PC-9 (cell line): Measurements from ENCODE around the gene WAPL. TPM values are rescaled to one million over a fixed set of nuclear protein-coding genes. Genes with fewer than 3 reads are reported as not detected.

ENCODE experiments used
- BruUV-seq: library from RNA; stranded (reverse); fragments of 400-500 nt; replicated peaks from 2 replicates; lab custom pipeline; 2021; lab: Mats Ljungman, UMichigan
- CTCF ChIA-PET: fragments of 300-600 bp; sonication (Branson Sonifier 250); formaldehyde crosslinking; loops from one replicate; lab custom pipeline; 2022; ENCODE audit warnings: antibody characterized with exemption; lab: Charles Lee
- POLR2A ChIA-PET: fragments of 300-600 bp; sonication (Branson Sonifier 250); formaldehyde crosslinking; loops from one replicate; lab custom pipeline; 2022; ENCODE audit warnings: antibody characterized with exemption; ENCODE audit not compliant: unreplicated experiment; lab: Charles Lee
- DNase-seq, 2 experiments: peaks; one replicate each; pipeline versions ENCODE4 v3.0.0 to v3.0.0-alpha.2; 2015 to 2022; ENCODE audit warnings: mixed read lengths in 1 of 2
- H2AFZ ChIP-seq: fragments of 200-600 bp; sonication (generic); 2 replicates; pipeline ENCODE4 v1.8.1; 2017; ENCODE audit warnings: antibody characterized with exemption
- H3F3A ChIP-seq: fragments of 200-600 bp; sonication (generic); 2 replicates; pipeline ENCODE4 v1.8.1; 2017; ENCODE audit warnings: antibody characterized with exemption, mild to moderate bottlenecking, low read depth; ENCODE audit not compliant: insufficient read depth
- H3K27ac ChIP-seq: fragments of 200-600 bp; sonication (generic); 2 replicates; pipeline ENCODE4 v1.6.1; 2016; ENCODE audit warnings: mixed run types
- H3K27me3 ChIP-seq: fragments of 200-600 bp; sonication (generic); 2 replicates; pipeline ENCODE4 v1.6.1; 2016; ENCODE audit warnings: low read depth, mixed run types; ENCODE audit not compliant: insufficient read depth
- H3K36me3 ChIP-seq: fragments of 200-600 bp; sonication (generic); 2 replicates; pipeline ENCODE4 v1.6.1; 2016; ENCODE audit warnings: low read depth, mixed run types
- H3K4me1 ChIP-seq: fragments of 200-600 bp; sonication (generic); replicated peaks from 2 replicates; pipeline ENCODE4 v1.6.1; 2016; ENCODE audit warnings: mixed run types; ENCODE audit not compliant: insufficient read depth
- H3K4me2 ChIP-seq: fragments of 200-600 bp; sonication (generic); 2 replicates; pipeline ENCODE4 v1.6.1; 2017; ENCODE audit warnings: mixed run types
- H3K4me3 ChIP-seq: fragments of 200-600 bp; sonication (generic); 2 replicates; pipeline ENCODE4 v1.6.1; 2016; ENCODE audit warnings: mixed run types
- H3K79me2 ChIP-seq: fragments of 200-600 bp; sonication (generic); 2 replicates; pipeline ENCODE4 v1.6.1; 2017; ENCODE audit warnings: low read depth, mixed run types
- H3K9me2 ChIP-seq: fragments of 200-600 bp; sonication (generic); 2 replicates; pipeline ENCODE4 v1.8.1; 2017; ENCODE audit warnings: mild to moderate bottlenecking; ENCODE audit not compliant: insufficient read depth
- H3K9me3 ChIP-seq: fragments of 200-600 bp; sonication (generic); 2 replicates; pipeline ENCODE4 v1.8.1; 2016; ENCODE audit warnings: low read depth; ENCODE audit not compliant: insufficient read depth
- H4K20me1 ChIP-seq: fragments of 200-600 bp; sonication (generic); 2 replicates; pipeline ENCODE4 v1.8.1; 2017; ENCODE audit not compliant: insufficient read depth
- EZH2 ChIP-seq: fragments of 200-600 bp; sonication (generic); IDR thresholded peaks from 2 replicates; pipeline ENCODE4 v1.8.0; 2017; ENCODE audit warnings: antibody characterized with exemption, low read depth
- intact Hi-C: fragments of 100-400 bp; cut with micrococcal nuclease; formaldehyde crosslinking; loops from one replicate; pipeline ENCODE4 v1.10.0; 2022; ENCODE audit not compliant: unreplicated experiment
- total RNA-seq: library from RNA; stranded (reverse); gene quantifications from 2 replicates; pipeline ENCODE4 v1.2.3, GENCODE V29; 2021
- TF ChIP-seq, protein P1 (sequence below): fragments of 200-600 bp; sonication (generic); conservative IDR thresholded peaks from 2 replicates; pipeline ENCODE4 v1.6.1; 2017; ENCODE audit warnings: mixed run types, antibody characterized with exemption, mild to moderate bottlenecking, moderate library complexity

Gene WAPL
- total RNA-seq, 1 experiment from 2014 or later: 20.9 TPM

DNA sequence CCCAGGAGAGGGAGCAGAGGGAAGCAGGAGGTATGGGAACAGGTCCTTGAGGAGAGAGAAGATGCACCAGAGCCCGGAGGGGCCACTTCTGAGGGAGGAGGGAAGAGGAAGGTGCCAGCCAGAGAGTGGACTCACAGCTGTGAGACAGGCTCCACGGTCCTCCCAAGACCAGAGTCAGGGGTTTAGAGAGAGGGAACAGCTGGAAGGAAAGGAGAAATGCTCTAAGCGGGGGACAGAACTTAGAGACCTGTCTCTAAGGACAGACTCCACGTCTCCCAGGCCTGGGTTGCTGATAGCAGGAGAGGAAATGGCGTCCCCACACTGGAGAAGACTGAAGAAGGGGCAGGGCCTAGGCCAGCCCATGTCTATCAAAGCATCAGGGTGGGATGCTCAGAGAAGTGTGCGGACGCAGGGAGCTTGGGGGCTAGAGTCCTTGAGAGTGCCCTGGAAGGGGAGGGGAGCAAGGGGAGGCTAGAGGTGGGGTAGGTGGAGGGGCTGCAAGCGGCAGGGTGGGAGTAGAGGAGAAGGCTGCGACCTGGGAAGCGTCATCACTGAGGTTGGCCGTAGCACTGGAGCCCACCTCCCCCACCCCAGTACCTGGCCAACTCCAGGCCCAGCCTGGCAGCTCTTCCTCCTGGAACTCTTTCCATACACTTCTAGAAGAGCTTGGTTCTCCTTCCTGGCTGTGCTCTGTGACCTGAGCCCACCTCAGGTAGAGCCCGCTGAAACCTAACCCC is 129.4 kb downstream of the WAPL start:
- CTCF ChIA-PET: no interaction called here
- no TSS peak for BruUV-seq

DNA sequence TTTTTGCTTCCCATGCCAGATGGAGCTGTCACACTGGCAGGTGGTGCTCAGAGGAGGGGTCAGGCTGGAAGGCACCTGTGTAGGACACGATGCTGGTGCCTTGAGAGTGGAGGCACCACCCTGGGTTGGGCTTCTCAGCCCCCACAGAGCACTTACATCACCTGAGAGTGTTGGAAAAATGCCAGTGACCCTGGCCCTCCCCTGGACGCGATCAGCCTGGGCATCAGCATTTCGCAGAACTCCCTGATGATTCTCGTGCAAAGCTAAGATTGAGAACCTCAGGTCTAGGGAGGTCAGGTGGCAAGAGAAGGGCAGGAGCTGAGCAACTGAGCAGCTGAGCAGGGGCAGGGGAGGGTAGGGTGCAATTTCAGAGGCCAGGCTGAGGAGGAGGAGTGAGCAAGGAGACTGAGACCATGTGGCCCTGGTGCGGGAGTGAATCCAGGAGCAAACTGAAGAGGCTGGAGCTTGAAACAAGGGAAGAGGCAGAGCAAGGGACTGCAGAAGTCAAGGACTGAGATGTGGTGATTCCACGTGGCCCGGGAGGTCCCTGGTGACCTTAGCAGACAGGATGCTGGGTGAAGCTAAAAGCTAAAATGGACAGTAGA is 130.3 kb downstream of the WAPL start:
- H3K4me3 ChIP-seq: no peak overlapping the region
- no peak overlapping the region for H3K4me2 ChIP-seq
- no peaks in the 10 kb centered on the region for H4K20me1 ChIP-seq
- H3K27me3 ChIP-seq: no peaks in the 10 kb centered on the region
- H3K4me1 ChIP-seq: no peaks in the 10 kb centered on the region
- H3K79me2 ChIP-seq: no peaks in the 10 kb centered on the region
- no peak overlapping the region for H2AFZ ChIP-seq
- BruUV-seq: no TSS peak
- no peak for DNase-seq
- no peaks in the 10 kb centered on the region for H3K9me3 ChIP-seq
- no peaks in the 10 kb centered on the region for H3F3A ChIP-seq
- intact Hi-C loops: no loop called here
- no peaks in the 10 kb centered on the region for H3K36me3 ChIP-seq
- H3K27ac ChIP-seq: no peak overlapping the region
- ChIA-PET CTCF (no interaction called here), POLR2A (no interaction called here)
- TF ChIP-seq EZH2: no peak
- TF ChIP-seq, protein P1, sequence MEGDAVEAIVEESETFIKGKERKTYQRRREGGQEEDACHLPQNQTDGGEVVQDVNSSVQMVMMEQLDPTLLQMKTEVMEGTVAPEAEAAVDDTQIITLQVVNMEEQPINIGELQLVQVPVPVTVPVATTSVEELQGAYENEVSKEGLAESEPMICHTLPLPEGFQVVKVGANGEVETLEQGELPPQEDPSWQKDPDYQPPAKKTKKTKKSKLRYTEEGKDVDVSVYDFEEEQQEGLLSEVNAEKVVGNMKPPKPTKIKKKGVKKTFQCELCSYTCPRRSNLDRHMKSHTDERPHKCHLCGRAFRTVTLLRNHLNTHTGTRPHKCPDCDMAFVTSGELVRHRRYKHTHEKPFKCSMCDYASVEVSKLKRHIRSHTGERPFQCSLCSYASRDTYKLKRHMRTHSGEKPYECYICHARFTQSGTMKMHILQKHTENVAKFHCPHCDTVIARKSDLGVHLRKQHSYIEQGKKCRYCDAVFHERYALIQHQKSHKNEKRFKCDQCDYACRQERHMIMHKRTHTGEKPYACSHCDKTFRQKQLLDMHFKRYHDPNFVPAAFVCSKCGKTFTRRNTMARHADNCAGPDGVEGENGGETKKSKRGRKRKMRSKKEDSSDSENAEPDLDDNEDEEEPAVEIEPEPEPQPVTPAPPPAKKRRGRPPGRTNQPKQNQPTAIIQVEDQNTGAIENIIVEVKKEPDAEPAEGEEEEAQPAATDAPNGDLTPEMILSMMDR: no peak
- no peaks in the 10 kb centered on the region for H3K9me2 ChIP-seq

More for the DNA sequence above, 129.4 kb downstream of the WAPL start:
- Histone ChIP-seq H3F3A (no peaks in the 10 kb centered on the region), H3K36me3 (no peaks in the 10 kb centered on the region), H3K9me2 (no peaks in the 10 kb centered on the region), H3K4me2 (no peak overlapping the region), H4K20me1 (no peaks in the 10 kb centered on the region), H2AFZ (no peak overlapping the region), H3K79me2 (no peaks in the 10 kb centered on the region), H3K4me1 (no peaks in the 10 kb centered on the region), H3K27ac (no peak overlapping the region), H3K27me3 (no peaks in the 10 kb centered on the region), H3K4me3 (no peak overlapping the region), H3K9me3 (no peaks in the 10 kb centered on the region)
- POLR2A ChIA-PET: interaction anchor here (0.7 kb wide), 1 partner anchor 255 kb away, joined by 3 read pairs; no protein-coding TSS in a partner anchor
- no peak for DNase-seq
- TF ChIP-seq, protein P1: no peak
- TF ChIP-seq EZH2: no peak
- intact Hi-C loops: no loop called here

DNA sequence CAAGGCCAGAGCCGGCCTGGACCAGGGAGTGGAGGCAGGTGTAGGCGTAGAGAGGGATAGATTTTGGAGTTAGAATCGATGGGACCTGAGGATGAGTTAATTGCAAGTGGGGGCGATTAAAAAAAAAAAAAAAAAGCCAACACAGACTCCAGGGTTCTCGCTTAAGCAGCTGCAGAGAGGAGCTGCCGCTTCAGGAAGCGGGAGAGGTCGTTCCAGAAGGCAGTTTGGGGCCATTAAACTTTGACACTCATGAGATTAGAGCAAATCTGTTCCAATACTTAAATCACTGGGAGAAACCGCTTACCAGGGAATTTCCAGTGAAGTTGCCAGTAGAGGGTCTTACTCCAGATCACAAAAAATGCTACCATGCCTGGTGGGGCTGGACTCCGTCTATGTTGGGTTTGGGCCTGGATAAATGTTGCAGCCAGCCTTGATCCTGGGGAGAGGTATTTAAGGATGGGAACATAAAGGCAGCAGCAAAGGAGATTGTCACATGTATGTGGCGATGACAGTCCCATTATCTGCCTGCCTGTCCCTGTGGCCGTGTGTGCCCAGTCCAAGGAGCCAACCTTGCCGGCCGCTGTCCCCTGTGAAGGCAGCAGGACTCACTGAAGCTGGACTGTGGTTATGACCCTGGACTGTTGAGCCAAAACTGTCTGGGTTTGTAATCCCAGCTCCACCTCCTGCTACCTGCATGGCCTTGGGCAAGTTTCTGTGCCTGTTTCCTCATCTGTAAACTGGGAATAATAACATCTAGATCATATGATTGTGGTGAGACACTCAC is 131.1 kb downstream of the WAPL start:
- no peak for TF ChIP-seq EZH2
- TF ChIP-seq, protein P1: no peak
- no TSS peak for BruUV-seq
- no peak overlapping the region for H2AFZ ChIP-seq
- CTCF ChIA-PET: no interaction called here
- POLR2A ChIA-PET: no interaction called here
- no peaks in the 10 kb centered on the region for H3F3A ChIP-seq
- H4K20me1 ChIP-seq: no peaks in the 10 kb centered on the region
- H3K4me1 ChIP-seq: no peaks in the 10 kb centered on the region
- intact Hi-C loops: no loop called here
- no peak overlapping the region for H3K4me3 ChIP-seq
- no peaks in the 10 kb centered on the region for H3K9me3 ChIP-seq
- H3K9me2 ChIP-seq: no peaks in the 10 kb centered on the region
- H3K27ac ChIP-seq: no peak overlapping the region
- H3K79me2 ChIP-seq: no peaks in the 10 kb centered on the region
- H3K4me2 ChIP-seq: no peak overlapping the region
- no peaks in the 10 kb centered on the region for H3K27me3 ChIP-seq
- no peaks in the 10 kb centered on the region for H3K36me3 ChIP-seq
- no peak for DNase-seq
